Gastroesophageal sphincter (tissue), 4 donors: Measurements from ENCODE around the gene FLOT1. TPM values are rescaled to one million over a fixed set of nuclear protein-coding genes. Genes with fewer than 3 reads are reported as not detected.
A peak's percentile ranks its signal among the peaks of the same experiment; 100 is the strongest.
"Not testable (repeated sequence)": the region's sequence is repeated elsewhere in the genome, so short reads cannot be mapped to it uniquely, and the experiment has no call there.

Experiments used
- ATAC-seq: fragments of 150-250 bp; one replicate; pipeline ENCODE4 v1.9.1; 2016; ENCODE audit warnings: mild to moderate bottlenecking, moderate library complexity
- H3K27ac ChIP-seq, 4 donors: fragments of 200-600 bp; sonication (generic) in 3 of 4; 1 replicate in 3 of 4; 2 replicates in 1 of 4; pipeline ENCODE4 v1.5.1; 2016 to 2019
- H3K27me3 ChIP-seq: fragments of 200-600 bp; sonication (generic); one replicate; pipeline ENCODE4 v1.5.1; 2019
- H3K36me3 ChIP-seq, 2 donors: fragments of 200-600 bp; sonication (generic); one replicate each; pipeline ENCODE4 v1.5.1; 2019; ENCODE audit warnings: control low read depth in 1 of 2
- H3K4me1 ChIP-seq, 3 donors: fragments of 200-600 bp; sonication (generic); 1 replicate in 2 of 3; 2 replicates in 1 of 3; pipeline ENCODE4 v1.5.1; 2016 to 2019; ENCODE audit warnings: control low read depth in 2 of 3
- H3K4me3 ChIP-seq, 2 donors: fragments of 200-600 bp; sonication (generic); one replicate each; pipeline ENCODE4 v1.5.1; 2019; ENCODE audit warnings: mild to moderate bottlenecking in 1 of 2, moderate library complexity in 1 of 2
- H3K9me3 ChIP-seq, 3 donors: fragments of 200-600 bp; sonication (generic); one replicate each; pipeline ENCODE4 v1.5.1; 2017 to 2019; ENCODE audit warnings: control low read depth in 2 of 3
- EP300 ChIP-seq: sonication (generic); formaldehyde crosslinking; IDR thresholded peaks from one replicate; pipeline ENCODE4 v1.6.1; 2017; ENCODE audit warnings: antibody characterized with exemption, mild to moderate bottlenecking
- POLR2A ChIP-seq, 2 donors: fragments of 450-650 bp; IDR thresholded peaks; one replicate each; pipeline ENCODE4 v1.6.1; 2017; ENCODE audit warnings: antibody characterized with exemption in 2 of 2, mild to moderate bottlenecking in 2 of 2, moderate library complexity in 1 of 2
- POLR2AphosphoS5 ChIP-seq: sonication (generic); formaldehyde crosslinking; IDR thresholded peaks from one replicate; pipeline ENCODE4 v1.6.1; 2017; ENCODE audit warnings: antibody characterized with exemption
- WGBS, 2 donors: methylation state at CpG; one replicate each; pipeline ENCODE4 v1.1.5; 2018; ENCODE audit warnings: low coverage in 1 of 2; 5-methylcytosine and 5-hydroxymethylcytosine counted together
- total RNA-seq, 4 donors: library from RNA; depleted of rRNA; stranded (reverse); fragments of >200 nt; gene quantifications; one replicate each; pipeline ENCODE4 v1.1.0, GENCODE V29; 2016
- TF ChIP-seq, protein P1 (sequence below), 4 experiments: fragments of 200-600 bp in 2 of 4; fragments of 450-650 bp in 2 of 4; sonication (generic) in 1 of 4; IDR thresholded peaks; one replicate each; pipeline ENCODE4 v1.5.1; 2017 to 2019; ENCODE audit warnings: antibody characterized with exemption in 4 of 4, mild to moderate bottlenecking in 2 of 4, moderate library complexity in 2 of 4

The FLOT1 gene
- total RNA-seq, 4 donors from 2014 or later = 104 to 191 (median 152) TPM

DNA sequence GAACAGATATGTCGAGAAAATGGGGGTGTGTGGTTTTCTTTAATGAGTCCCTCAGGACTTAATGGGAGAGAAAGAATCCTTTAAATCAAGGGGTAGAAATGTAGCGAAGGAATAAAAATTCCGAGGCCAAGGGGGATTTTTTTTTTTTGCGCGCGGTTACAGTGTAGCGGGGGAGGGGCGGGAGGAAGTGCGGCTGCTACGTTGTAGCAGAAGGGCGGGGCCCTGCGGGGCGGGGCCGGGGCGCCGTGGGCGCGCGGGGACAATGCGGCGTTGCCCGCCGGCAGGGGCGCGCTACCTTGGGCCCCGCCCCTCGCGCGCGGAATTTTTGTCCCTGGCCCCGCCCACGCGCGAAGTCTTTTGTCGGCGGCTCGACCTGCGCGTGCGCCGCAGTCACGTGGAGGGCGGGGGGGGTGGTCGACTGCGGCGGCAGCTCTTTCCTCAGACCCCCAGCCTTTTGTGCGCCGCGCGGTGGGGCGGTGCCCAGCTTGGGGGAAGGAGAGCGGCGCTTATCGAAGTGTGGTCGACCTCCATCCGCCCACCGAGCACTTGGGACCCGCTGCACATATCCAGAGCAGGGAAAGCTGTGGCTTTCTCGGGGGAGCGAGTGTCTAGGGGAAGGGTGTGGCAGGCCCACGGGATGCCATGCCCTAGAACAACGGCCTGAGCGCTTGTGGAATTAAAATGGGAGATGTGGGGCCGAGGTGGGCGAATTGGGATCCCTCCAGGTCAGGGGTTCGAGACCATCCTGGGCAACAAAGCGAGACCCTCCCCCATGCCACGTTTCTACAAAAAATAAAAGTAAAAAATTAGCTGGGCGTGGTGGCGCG, 21.1 kb downstream of the FLOT1 start:
- Histone ChIP-seq H3K9me3 (no peaks in the 10 kb centered on the region), H3K4me3 (peak overlapping the region; percentile 91 to 94), H3K27me3 (no peaks in the 10 kb centered on the region), H3K27ac (peak overlapping the region; percentile 94 to 99 (median 98)), H3K36me3 (peaks cover 0 to 40% of the 10 kb centered on the region in 2 donors), H3K4me1 (peaks cover 2 to 76% (median 28%) of the 10 kb centered on the region in 3 donors)
- TF ChIP-seq EP300 (no peak), POLR2AphosphoS5 (peak; percentile 58), POLR2A (IDR thresholded peaks at IDR 0.05) (peak; percentile 34 to 52)
- TF ChIP-seq, protein P1, sequence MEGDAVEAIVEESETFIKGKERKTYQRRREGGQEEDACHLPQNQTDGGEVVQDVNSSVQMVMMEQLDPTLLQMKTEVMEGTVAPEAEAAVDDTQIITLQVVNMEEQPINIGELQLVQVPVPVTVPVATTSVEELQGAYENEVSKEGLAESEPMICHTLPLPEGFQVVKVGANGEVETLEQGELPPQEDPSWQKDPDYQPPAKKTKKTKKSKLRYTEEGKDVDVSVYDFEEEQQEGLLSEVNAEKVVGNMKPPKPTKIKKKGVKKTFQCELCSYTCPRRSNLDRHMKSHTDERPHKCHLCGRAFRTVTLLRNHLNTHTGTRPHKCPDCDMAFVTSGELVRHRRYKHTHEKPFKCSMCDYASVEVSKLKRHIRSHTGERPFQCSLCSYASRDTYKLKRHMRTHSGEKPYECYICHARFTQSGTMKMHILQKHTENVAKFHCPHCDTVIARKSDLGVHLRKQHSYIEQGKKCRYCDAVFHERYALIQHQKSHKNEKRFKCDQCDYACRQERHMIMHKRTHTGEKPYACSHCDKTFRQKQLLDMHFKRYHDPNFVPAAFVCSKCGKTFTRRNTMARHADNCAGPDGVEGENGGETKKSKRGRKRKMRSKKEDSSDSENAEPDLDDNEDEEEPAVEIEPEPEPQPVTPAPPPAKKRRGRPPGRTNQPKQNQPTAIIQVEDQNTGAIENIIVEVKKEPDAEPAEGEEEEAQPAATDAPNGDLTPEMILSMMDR (IDR thresholded peaks at IDR 0.05) = peak in 3 of 4 experiments; percentile 56 to 67 (median 62)
- peak; percentile 55 for ATAC-seq
- 1% methylated on average over 9 to 45 of the region's 71 CpGs for WGBS, 2 donors

DNA sequence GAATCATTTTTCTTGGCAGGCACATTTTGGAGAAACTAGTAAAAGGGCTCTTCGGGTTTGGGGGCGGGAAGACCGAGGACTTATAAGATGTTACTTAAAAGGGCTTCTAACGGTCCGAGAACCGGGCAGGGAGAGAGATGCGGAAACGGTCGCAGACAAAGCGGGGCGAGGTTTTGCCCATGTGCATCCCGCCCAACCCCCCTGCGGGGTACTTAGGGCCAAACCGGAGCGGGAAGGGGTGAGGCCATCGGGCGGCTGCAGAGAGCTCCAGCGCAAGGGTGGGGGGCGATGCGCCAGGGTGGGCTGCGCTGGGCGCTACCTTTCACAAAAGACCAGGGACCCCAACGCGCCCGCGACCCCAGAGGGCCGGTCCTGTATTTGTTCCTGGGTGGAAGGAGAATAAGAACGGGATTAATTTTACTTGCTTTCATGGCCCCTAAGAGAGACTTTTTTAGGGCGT, 21.7 kb downstream of the FLOT1 start:
- Histone ChIP-seq H3K27ac (peak overlapping the region; percentile 94 to 99 (median 98)), H3K4me3 (peak overlapping the region; percentile 91 to 94), H3K36me3 (peaks cover 0 to 33% of the 10 kb centered on the region in 2 donors), H3K27me3 (no peaks in the 10 kb centered on the region), H3K9me3 (no peaks in the 10 kb centered on the region), H3K4me1 (peaks cover 2 to 75% (median 33%) of the 10 kb centered on the region in 3 donors)
- TF ChIP-seq POLR2A (IDR thresholded peaks at IDR 0.05) (no peak), POLR2AphosphoS5 (peak; percentile 77), EP300 (no peak)
- TF ChIP-seq, protein P1 (IDR thresholded peaks at IDR 0.05) = no peak
- ATAC-seq = peak; percentile 3
- WGBS, 2 donors = 0 to 2% methylated on average over 14 to 18 of the region's 29 CpGs

DNA sequence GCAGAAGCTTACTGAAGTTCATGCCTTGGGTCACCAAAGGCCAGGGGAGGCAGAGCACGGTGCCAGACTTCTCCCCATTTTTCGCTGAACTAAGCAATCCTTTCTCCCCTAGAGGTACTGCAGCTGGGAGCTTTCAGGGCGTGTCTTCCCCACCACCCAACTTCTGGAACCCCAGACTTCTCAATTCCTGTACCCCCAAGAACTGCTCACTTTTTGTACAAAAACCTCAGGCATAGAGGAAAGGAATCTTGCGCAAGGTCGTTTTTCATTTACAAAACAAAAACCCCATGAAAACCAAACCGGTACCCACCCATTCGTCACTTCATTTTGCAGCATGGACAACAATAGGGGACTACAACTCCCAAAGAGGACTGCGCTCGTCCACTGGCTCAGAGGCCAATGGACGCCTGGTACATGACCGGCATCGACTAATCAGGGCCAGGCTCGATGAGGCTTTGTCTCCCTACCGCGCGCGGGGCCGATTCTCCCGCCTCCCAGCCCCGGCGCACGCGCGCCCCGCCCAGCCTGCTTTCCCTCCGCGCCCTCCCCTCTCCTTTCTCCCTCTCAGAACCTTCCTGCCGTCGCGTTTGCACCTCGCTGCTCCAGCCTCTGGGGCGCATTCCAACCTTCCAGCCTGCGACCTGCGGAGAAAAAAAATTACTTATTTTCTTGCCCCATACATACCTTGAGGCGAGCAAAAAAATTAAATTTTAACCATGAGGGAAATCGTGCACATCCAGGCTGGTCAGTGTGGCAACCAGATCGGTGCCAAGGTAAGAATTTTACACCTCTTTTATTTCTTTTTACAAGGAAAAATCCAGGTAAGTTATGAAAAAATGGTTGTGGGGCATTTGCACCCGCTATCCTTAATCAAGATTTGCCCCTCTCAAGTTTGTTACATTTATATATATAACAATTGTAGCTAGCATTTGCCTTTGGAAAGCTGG, 22.4 kb downstream of the FLOT1 start, which contains the start of gene TUBB:
Gene TUBB (plus strand): TSS at position 562 of the 947 bp plus-strand sequence. CDS start 155 bp downstream, at position 717.
- TF ChIP-seq POLR2A (IDR thresholded peaks at IDR 0.05) (peak; percentile 84 to 86), EP300 (no peak), POLR2AphosphoS5 (peak; percentile 97)
- TF ChIP-seq, protein P1 (IDR thresholded peaks at IDR 0.05) = peak in 2 of 4 experiments; percentile 50
- WGBS, 2 donors = 0 to 1% methylated on average over 9 to 22 of the region's 38 CpGs
- H3K36me3 ChIP-seq = peaks cover 0 to 26% of the 10 kb centered on the region in 2 donors
- H3K27me3 ChIP-seq = no peaks in the 10 kb centered on the region
- no peaks in the 10 kb centered on the region for H3K9me3 ChIP-seq
- H3K4me3 ChIP-seq = peak within 1 kb of the TSS; percentile 91 to 94
- peaks cover 2 to 68% (median 33%) of the 10 kb centered on the region in 3 donors for H3K4me1 ChIP-seq
- H3K27ac ChIP-seq = peak within 1 kb of the TSS; percentile 94 to 99 (median 98)
- peak; percentile 81 for ATAC-seq

DNA sequence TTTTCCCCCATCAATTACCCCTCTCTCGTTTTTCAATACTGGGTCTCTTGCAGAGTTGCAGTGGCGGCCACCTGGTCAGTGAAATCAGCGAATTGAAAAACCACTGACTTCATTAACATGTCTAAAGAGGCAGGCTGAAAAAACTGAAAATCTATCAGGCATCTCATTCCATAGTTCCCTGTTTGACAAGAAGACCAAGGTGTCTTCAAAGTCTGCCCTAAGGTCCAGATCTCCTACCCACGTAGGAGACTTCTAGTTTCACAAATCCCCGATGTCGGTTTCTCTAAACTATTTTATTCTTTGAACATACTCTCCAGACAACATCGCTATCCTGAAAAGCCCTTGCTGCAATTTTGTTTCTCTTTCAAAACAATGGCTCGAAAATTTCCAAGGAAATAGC, 23.1 kb downstream of the FLOT1 start:
- TF ChIP-seq POLR2A (IDR thresholded peaks at IDR 0.05) (no peak), EP300 (no peak), POLR2AphosphoS5 (no peak)
- TF ChIP-seq, protein P1 (IDR thresholded peaks at IDR 0.05) = no peak
- ATAC-seq = no peak
- Histone ChIP-seq H3K27me3 (no peaks in the 10 kb centered on the region), H3K4me1 (peaks cover 2 to 61% (median 33%) of the 10 kb centered on the region in 3 donors), H3K9me3 (no peaks in the 10 kb centered on the region), H3K36me3 (peaks cover 0 to 25% of the 10 kb centered on the region in 2 donors), H3K27ac (peak overlapping the region; percentile 68 to 99 (median 96)), H3K4me3 (peak overlapping the region; percentile 91 to 94)
- WGBS, 2 donors = 20 to 25% methylated on average over 7 to 8 of the region's 8 CpGs

DNA sequence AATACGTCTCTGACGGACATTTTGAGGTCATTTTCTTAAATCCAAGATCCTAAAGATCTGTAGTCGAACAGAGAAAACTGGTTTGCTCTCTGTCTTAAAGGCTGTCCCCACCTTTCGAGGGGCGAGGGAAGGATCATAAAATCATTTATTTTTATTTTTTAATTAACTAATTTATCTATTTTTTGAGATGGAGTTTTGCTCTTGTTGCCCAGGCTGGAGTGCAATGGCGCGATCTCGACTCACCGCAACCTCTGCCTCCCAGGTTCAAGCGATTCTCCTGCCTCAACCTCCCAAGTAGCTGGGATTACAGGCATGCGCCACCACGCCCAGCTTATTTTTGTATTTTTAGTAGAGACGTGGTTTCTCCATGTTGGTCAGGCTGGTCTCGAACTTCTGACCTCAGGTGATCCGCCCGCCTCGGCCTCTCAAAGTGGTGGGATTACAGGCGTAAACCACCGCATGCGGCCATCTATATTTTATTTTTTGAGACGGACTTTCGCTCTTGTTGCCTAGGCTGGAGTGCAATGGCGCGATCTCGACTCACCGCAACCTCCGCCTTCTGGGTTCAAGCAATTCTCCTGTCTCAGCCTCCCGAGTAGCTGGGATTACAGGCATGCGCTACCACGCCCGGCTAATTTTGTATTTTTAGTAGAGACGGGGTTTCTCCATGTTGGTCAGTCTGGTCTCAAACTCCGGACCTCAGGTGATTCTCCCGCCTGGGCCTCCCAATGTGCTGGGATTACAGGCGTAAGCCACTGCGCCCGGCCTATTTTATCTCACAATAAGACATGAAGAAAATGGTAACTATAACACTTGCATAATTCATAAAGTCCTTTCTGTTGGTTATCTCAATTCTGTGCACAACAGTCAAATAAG, 24.4 kb downstream of the FLOT1 start:
- whole genome bisulfite sequencing, 2 donors = 71 to 73% methylated on average over 26 of the region's 37 CpGs
- peak overlapping the region; percentile 19 to 68 for H3K4me3 ChIP-seq
- H3K36me3 ChIP-seq = peaks cover 0 to 25% of the 10 kb centered on the region in 2 donors
- not testable (repeated sequence) for H3K27me3 ChIP-seq, H3K9me3 ChIP-seq, ATAC-seq
- peak overlapping the region; percentile 64 to 94 (median 88) for H3K27ac ChIP-seq
- H3K4me1 ChIP-seq = peaks cover 2 to 48% (median 33%) of the 10 kb centered on the region in 3 donors
